Measurements from ENCODE around the gene SYNCRIP.

Gene SYNCRIP

GRCh38 chr6:85620308-85620707, 22.4 kb downstream of the SYNCRIP start:
- no peak overlapping the region for H3K4me3 ChIP-seq (ENCODE audit: low read length)
- no peak for TF ChIP-seq CTCF (conservative IDR thresholded peaks at IDR 0.05; ENCODE audit: low read depth, low read length)
- DNase-seq (ENCODE audit: low read depth) = no peak

- TF ChIP-seq CTCF (conservative IDR thresholded peaks at IDR 0.05; ENCODE audit: low read depth, low read length) = no peak
- no peak overlapping the region for H3K4me3 ChIP-seq (ENCODE audit: low read length)
- no peak for DNase-seq (ENCODE audit: low read depth)
These were observed 27.9 kb downstream of the SYNCRIP start for GRCh38 chr6:85614780-85615179.

GRCh38 chr6:85612690-85613474, 29.8 kb downstream of the SYNCRIP start:
- H3K4me3 ChIP-seq (ENCODE audit: low read length) = no peak overlapping the region
- DNase-seq (ENCODE audit: low read depth) = no peak
- TF ChIP-seq CTCF (conservative IDR thresholded peaks at IDR 0.05; ENCODE audit: low read depth, low read length) = no peak

GRCh38 chr6:85610182-85610895, 32.3 kb downstream of the SYNCRIP start:
- TF ChIP-seq CTCF (conservative IDR thresholded peaks at IDR 0.05; ENCODE audit: low read depth, low read length) = no peak
- no peak for DNase-seq (ENCODE audit: low read depth)
- no peak overlapping the region for H3K4me3 ChIP-seq (ENCODE audit: low read length)

GRCh38 chr6:85602100-85602499, 40.6 kb downstream of the SYNCRIP start:
- H3K4me3 ChIP-seq (ENCODE audit: low read length) = no peak overlapping the region
- no peak for DNase-seq (ENCODE audit: low read depth)
- no peak for TF ChIP-seq CTCF (conservative IDR thresholded peaks at IDR 0.05; ENCODE audit: low read depth, low read length)

GRCh38 chr6:85600713-85601313, 41.9 kb downstream of the SYNCRIP start:
- no peak for DNase-seq (ENCODE audit: low read depth)
- no peak for TF ChIP-seq CTCF (conservative IDR thresholded peaks at IDR 0.05; ENCODE audit: low read depth, low read length)
- no peak overlapping the region for H3K4me3 ChIP-seq (ENCODE audit: low read length)

Measured in retinal pigment epithelial cell (primary cell).